COR-L47 (cell line): Measurements from ENCODE around the gene SNTG2.
A peak's percentile ranks its signal among the peaks of the same experiment; 100 is the strongest.
"Not testable (repeated sequence)": the region's sequence is repeated elsewhere in the genome, so short reads cannot be mapped to it uniquely, and the experiment has no call there.

Experiments used
- DNase-seq: peaks from one replicate; lab custom pipeline; 2025; lab: John Stamatoyannopoulos, UW

The SNTG2 gene

DNA sequence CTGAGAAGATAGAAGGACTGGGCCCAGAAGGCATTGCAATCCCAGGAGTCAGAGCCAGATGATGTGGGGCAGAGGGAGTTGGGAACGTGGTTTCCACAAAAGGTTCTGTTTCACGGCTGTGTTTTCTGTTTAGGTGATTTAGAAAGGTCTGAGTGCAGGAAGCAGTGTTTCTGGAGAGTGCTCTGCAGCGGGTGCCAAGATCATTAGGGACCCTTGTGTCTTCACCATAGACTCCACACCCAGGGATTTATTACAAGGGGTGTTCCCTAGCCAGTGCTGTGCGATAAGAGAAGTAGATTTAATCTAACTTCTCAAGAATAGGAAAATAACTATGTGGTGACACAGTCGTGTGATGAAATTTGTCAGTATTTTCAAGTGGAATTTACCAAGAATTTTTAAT, 241.5 kb downstream of the SNTG2 start:
- no peak for DNase-seq

- DNase-seq: no peak
Measured at GRCh38 chr2:1193801-1194200, 243.2 kb downstream of the SNTG2 start.

DNA sequence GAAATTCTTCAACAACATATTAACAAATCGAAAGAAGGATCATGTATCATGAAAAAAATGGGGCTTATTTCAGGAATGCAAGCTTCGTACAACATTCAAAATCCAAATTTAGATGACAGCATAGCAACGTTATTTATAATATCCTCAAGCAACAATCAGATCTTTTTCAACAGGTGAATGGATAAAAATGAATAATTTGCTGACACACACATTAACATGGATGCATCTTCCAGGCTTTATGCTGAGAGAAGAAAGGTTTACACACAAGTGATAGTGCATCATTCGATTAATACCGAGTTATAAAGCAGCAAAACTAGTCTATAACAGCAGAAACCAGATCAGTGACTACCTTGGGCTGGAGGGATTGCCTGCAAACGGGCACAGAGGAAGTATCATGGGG, 253.1 kb downstream of the SNTG2 start:
- no peak for DNase-seq

GRCh38 chr2:1205853-1206252, 255.2 kb downstream of the SNTG2 start:
- DNase-seq: no peak

GRCh38 chr2:1207962-1208510, 257.4 kb downstream of the SNTG2 start:
- no peak for DNase-seq

- no peak for DNase-seq
Measured at GRCh38 chr2:1208522-1208921, 257.9 kb downstream of the SNTG2 start.

GRCh38 chr2:1209246-1209645, 258.6 kb downstream of the SNTG2 start:
- DNase-seq: no peak

GRCh38 chr2:1209761-1210160, 259.1 kb downstream of the SNTG2 start:
- no peak for DNase-seq

DNA sequence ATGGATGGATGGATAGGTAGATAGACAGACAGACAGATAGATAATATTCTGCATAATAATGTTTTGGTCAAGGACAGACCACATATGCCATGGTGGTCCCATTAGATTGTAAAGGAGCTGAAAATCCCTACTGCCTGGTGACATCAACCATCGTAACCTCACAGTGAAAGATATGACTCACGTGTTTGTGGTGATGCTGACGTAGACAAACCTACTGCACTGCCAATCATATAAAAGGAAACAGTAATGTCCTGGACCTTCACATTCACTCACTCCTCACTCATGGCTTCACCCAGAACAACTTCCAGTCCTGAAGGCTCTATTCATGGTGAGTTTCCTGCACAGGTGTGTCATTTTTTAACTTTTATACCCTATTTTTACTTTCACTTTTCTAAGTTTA, 259.7 kb downstream of the SNTG2 start:
- DNase-seq: no peak

DNA sequence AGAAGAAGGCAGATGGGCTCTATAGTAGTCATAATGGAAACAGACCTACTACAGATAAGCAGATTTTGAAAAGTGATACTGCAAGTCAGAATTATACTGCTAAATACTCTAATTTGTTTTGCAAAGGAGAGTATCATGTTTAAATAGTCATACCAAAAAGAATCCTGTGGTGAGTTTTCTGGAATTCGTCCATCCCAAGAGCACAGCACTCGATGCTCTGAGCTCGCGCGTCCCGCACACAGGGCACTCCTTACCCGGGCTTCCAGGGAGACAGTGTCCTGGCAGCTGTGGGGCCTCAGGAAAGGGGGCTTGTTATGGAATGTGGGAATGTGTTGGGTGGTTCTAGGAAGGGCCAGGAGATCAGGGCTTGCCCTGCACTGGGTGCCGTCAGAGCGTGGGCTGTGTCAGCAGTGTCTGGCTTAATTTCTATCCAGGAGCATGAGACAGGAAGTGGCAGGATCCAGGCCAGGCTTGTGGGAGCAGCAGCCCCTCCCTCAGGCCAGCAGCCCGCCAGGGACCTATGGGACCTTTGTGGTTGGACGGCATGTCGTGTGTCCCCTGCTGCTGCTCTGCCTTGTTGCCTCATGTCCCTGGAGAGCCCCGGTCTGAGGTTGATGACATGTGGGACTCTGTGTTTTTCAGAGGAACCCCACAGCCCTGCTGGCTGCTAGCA, 269.4 kb downstream of the SNTG2 start:
- DNase-seq: no peak

- no peak for DNase-seq
Measured at GRCh38 chr2:1222056-1222455, 271.4 kb downstream of the SNTG2 start.

DNA sequence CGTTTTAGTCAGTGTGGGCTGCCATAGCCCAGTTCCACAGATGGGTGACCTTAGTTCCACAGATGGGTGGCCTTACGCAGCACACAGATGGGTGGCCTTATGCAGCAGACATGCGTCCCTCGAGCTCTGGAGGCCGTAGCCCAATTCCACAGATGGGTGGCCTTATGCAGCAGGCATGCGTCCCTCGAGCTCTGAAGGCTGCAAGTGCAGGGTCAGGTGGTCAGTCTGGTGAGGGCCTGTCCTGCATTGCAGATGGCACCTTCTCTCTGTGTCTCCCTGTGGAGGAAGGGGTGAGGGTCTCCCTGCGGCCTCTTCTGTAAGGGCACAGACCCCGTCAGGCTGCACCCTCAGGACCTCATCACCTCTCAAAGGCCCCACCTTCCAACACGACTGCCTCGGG, 273.1 kb downstream of the SNTG2 start:
- no peak for DNase-seq

GRCh38 chr2:1224901-1225300, 274.3 kb downstream of the SNTG2 start:
- no peak for DNase-seq

DNA sequence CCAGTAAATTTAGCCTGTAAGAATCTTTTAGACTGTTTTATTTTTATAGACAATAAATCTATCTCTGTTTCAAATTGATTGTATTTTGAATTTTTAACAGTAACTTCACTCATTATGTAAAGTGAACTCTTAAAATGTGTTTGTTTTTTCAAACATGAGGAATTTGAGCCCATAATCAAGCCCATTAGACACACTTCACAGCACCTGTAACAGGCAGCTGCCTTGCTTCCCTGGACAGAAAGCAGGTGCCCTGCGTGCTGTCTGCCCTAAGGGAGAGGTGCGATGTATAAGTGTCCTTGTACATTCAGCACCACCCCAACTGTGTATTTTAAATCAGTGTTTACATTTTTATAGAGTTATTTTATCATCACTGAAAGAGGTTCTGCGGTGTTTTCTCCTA, 276.1 kb downstream of the SNTG2 start:
- peak; percentile 20 for DNase-seq

DNA sequence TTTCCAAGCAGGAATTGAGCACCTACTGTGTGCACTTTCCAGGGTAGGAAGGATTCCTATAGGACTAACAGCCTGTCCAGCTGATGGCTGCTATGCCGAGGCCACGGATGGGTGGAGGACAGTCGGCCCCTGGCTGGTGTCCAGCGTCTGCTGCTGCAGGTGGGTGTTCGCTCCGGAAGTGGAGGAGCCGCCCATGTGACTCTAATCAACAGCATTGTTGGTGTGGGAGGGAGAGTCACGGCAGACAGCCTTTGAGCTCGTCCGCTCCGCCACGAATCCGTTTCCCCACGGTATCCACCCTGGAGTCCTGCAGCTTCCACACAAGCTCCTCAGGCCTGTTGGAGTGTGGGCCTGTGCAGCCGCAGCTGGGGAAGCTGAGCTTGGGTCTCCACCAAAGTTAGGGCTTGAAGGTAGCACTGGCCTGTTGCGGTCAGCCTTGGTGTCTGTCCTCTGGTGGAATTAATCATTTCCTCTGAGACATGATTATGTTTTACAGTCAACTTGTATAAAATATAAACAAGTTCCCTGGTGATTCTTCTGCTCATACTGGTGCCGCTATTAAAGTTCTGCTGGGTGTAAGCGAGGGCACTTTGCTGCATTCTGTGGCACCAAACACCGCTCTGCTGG, 276.7 kb downstream of the SNTG2 start:
- DNase-seq: peak; percentile 84

DNA sequence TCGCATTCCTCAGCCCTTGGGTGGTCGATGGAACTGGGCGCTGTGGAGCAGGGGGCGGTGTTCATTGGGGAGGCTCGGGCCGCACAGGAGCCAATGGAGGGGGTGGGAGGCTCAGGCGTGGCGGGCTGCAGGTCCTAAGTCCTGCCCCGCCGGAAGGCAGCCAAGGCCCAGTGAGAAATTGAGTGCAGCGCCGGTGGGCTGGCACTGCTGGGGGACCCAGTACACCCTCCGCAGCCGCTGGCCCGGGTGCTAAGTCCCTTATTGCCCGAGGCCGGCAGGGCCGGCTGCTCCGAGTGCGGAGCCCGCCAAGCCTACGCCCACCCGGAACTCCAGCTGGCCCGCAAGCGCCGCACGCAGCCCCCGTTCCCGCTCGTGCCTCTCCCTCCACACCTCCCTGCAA, 278.9 kb downstream of the SNTG2 start:
- DNase-seq: not testable (repeated sequence)

DNA sequence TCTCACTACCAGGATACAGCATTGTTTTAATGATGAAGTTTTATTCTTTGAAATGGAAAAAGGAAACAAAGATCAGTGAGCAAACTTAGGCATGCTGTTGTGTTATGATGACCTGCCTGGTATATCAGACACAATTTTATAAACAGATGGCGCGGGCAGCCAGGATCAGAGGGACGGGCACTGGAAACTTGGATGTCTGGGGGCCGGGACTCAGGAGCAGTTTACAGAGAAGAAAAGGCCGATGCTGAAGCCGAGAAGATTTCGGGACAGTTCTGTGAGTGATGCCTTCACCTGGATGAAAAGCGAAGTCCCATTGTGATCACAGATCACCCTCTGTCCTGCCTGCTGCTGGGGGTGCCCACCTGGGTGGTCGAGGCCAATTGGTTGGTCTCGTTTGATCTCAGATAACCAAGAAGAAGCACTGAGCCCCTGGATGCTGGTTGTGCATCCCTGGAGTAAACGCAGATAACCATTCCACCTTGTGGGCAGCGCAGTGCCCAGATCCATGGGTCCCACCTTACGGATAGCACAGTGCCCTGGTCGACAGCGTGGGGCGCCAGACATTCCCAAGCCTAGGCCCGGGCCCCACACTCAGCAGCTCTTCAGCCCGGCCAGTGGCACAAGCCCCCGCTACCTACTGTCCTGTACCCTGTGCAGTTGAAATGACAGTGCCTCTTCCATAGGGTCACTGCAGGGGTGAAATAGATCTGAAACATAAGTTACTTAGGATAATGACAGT, 279.7 kb downstream of the SNTG2 start:
- DNase-seq: no peak

GRCh38 chr2:1231466-1232063, 280.9 kb downstream of the SNTG2 start:
- DNase-seq: peak; percentile 98

DNA sequence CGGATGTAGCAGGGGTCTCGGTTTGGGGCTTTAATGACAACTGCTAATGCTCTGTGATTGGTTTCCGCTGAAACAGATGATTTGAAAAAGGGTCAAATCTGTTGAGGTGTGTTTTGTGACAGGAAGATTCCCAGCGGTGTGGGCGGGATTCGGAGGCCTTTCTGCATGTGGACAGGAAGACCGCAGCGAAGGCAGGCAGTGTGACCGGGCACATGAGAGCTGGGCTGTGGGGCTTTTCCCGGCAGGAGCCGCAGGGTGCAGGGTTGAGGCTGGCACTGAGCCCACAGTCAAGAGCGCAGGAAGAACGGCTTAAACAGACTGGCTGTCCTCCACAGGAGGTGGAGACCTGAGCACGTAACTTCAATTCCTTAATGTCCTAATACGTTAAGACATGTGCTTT, 282.6 kb downstream of the SNTG2 start:
- DNase-seq: peak; percentile 57

DNA sequence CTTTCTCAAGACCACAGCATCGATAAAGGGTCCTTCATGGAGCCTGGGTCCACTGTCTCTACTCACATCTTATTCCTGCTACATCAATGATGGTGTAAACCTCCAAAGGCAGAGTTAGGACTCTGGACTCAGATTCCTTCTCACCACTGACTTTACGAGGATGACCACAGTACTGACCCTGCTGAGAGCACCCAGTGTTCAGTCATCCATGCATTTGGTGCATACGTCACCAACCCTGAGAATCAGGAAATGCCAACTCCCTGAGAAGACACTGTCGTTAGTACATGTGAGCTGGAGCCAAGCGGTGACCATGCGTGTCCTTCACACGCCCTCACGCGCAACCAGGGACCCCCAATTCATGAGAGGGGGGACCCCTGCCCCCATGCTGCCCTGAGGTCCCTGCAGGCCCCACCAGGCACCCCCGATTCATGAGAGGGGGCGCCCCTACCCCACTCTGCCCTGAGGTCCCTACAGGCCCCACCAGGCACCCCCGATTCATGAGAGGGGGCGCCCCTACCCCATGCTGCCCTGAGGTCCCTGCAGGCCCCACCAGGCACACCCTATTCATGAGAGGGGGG, 284.2 kb downstream of the SNTG2 start:
- DNase-seq: no peak

GRCh38 chr2:1235806-1236205, 285.2 kb downstream of the SNTG2 start:
- DNase-seq: no peak

DNA sequence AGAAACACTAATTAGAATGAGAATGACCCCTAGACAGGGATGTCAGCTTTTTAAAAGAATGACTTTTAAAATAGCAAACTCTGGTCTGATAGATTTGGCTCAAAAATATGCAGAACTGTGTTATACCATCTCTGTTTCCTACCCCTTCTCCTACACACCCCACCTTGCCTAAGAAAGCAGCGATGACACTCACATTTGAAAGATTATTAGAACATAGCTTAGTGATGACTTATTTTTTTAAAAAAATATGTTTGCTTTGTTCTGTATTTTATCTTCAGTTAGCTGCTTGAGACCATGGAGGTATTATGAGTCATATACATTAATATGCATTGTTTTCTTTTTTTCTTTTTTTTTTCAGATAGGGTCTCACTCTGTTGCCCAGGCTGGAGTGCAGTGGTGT, 286.0 kb downstream of the SNTG2 start:
- DNase-seq: no peak
